Hypothalamus (tissue), 51 donors: ENCODE measurements around the gene HSD11B1.

Source experiments
- DNase-seq, 51 donors: peaks; one replicate each; lab custom pipeline; 2025; lab: John Stamatoyannopoulos, UW

HSD11B1 gene

DNA sequence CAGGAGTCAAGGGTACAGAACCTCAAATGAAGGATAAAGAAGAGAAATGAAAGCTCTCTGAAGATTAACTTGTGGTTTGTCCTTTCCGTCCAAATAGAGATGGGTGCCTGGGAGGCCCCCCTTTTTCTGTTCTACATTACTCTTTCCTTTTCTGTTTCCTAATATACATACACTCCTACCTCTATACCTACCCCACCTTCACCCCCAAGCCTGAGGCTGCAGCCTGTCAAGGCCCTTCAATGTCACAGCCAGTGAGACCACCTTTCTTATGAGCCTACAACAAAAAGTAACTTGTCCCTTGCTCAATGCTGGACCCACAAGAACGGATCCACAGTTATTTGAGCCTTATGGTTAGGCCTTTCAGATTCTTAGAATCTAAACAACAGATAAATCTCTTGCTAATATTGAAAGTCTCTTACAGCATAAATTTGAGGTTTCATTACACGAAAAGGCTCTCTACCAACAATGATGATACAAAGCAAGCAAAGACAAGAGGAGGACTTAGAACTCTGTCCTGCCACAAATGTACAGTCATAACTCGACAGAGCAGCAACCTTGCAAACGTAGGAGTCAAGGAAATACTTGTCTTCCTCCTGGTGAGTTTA, 47.1 kb downstream of the HSD11B1 start:
- DNase-seq: no peak

- no peak for DNase-seq
Observed at GRCh38 chr1:209752890-209753289, 48.2 kb downstream of the HSD11B1 start.

DNA sequence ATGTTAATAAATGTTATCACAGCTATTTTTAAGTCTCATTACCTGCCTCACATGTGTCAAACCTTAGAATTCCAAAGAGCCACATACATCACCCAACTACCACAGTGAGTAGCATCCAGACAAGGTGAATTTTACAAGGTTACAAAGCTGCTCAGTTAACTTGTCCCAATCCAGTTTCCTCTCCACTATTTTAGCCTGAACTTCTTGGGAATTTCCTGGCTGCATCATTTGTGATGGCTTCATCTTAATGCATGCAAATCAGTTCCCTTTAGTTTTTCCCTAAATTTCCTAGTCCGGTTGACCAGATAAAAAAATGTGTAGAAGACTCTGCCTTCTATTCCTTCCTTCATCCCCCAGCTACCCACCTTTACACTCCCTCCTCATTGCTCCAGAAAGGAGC, 50.6 kb downstream of the HSD11B1 start:
- no peak for DNase-seq

- DNase-seq: peak in 13 of 51 donors; percentile 6 to 35 (median 16)
Observed at GRCh38 chr1:209755926-209756614, 51.4 kb downstream of the HSD11B1 start, which contains the start of gene TRAF3IP3. TRAF3IP3 (plus strand) TSS chr1:209756053; CDS start chr1:209760040, 3,987 bp downstream.

- DNase-seq: peak in 17 of 51 donors; percentile 3 to 50 (median 12)
Observed at GRCh38 chr1:209756615-209757445, 52.2 kb downstream of the HSD11B1 start.

DNA sequence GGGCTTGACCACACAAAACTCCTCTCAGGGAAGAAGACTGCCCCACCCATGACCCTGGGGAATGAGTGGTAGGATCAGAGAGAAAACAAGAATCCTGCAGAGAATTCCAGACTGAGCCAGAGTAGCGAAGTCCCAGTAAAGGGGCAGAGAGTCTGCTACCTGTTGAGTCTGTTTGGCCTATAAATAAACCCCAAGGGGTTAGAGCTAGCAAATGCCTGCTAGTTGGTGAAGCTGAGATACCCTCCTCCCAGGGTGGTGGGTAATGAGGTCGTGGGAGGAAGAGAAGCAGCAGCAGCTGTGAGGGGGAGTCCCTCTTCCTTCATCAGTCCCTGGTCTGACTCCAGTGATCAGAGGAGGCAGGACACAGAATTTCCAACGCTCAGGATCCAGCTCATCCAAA, 53.8 kb downstream of the HSD11B1 start:
- no peak for DNase-seq

- no peak for DNase-seq
Observed at GRCh38 chr1:209759829-209760359, 55.2 kb downstream of the HSD11B1 start.

- DNase-seq: no peak
Observed at GRCh38 chr1:209761011-209761635, 56.5 kb downstream of the HSD11B1 start.

DNA sequence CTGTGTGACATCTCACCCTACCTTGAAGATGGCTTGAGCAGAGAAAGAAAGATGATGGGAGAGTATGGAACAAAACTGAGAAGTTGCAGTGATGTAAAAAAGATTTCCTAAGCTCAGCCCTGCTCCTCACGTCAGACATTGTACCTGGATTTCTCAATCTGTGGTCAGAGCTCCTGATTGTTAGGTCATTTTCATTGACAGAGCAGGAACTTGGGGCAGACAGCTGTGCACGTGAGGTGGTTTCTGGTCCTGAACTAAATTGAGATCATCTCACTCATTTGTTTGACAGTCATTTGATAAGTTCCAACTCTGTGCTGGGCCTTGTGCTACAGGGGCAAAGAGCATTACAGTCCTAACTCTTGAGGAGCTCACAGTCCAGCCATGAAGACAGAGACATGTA, 61.4 kb downstream of the HSD11B1 start:
- no peak for DNase-seq

DNA sequence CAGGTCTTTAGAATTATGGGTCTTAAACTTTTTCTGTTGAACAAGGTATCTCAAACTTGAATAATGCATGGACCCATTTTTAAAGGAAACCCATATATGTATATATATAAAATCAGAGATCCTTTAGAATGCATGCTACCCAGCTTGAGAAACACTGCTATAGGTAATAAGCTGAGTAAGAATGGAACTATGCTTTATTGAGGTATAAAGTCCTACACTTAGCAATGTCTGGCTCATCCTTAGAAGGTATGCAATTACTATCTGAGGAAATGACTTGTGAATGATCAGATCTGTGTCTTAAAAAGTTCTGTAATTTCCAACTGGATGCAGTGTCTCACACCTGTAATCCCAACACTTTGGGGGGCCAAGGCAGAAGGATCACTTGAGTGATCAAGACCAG, 62.5 kb downstream of the HSD11B1 start:
- no peak for DNase-seq

DNA sequence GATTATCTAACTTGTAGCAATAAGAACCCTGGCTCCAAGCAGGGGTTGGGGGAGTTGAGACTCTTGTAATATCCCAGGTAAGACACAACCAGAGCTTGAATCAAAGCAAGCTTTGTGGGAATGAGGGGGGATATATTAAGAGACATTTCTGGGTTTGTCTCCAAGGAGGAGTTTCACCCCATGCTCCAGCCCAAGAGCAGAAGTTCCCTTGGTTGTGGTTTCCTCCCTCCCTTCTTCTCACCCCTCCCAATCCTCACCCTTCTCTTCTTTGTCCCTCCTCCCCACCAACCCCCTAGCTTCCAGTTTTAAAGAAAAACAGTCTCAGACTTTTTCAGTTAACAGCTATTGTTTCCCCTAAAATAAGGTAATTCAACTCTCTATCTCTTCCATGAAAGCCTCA, 63.1 kb downstream of the HSD11B1 start:
- DNase-seq: no peak

GRCh38 chr1:209768354-209768774, 63.7 kb downstream of the HSD11B1 start:
- DNase-seq: peak in 1 of 51 donors; percentile 18

- peak in 7 of 51 donors; percentile 6 to 31 (median 8) for DNase-seq
Observed at GRCh38 chr1:209769171-209769904, 64.7 kb downstream of the HSD11B1 start.

DNA sequence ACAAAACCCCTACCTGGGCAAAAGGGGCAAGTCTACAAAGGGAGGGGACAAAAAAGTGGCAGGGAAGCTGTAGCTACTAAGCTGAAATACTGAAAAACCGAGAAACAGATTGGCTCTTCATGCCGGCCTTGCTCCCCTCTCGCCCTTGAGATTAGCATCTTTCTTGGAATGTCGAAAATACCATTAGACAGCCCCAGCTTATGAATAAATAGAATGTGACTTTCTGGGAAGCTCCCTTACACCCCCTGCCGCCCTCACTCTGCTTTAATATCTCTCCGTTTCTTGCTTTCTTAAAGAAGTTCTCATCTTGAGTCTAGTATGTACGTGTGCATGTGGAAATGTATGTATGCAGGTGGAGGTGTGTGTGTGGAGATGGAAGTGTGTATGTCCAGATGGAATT, 65.3 kb downstream of the HSD11B1 start:
- DNase-seq: no peak

- DNase-seq: no peak
Observed at GRCh38 chr1:209770636-209771415, 66.2 kb downstream of the HSD11B1 start.

DNA sequence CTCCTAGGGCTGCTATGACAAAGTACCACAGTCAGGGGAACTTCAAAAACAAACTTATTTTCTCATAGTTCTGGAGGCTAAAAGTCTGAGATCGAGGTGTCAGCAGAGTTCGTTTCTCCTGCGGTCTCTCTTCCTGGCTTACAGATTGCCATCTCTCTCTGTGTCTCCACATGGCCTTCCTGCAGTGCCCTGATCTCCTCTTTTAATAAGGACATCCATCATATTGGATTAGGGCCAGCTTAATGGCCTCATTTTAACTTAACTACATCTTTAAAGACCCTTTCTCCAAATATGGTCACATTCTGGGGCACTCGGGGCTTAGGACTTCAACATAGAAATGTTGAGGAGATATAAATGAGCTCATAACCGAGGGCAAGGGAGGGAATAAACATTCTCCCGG, 67.5 kb downstream of the HSD11B1 start:
- no peak for DNase-seq

DNA sequence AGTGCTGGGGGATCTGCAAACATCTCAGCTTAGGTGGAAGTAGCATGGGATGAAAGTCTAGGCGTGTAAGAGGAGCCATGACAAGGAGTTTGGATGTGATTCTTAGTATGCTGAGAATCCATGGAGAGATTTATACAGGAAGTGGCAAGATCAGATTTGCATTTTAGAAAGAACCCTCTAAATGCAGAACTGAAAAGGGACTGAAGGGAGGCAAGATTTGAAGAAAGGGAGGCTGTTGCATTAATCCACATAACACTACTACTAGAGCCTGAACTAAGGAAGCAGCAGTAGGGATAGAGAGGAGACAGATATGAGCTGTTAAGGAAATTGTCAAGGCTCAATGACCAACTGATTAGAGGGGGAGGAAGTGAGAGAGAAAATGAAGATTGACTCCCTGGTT, 69.9 kb downstream of the HSD11B1 start:
- DNase-seq: no peak

DNA sequence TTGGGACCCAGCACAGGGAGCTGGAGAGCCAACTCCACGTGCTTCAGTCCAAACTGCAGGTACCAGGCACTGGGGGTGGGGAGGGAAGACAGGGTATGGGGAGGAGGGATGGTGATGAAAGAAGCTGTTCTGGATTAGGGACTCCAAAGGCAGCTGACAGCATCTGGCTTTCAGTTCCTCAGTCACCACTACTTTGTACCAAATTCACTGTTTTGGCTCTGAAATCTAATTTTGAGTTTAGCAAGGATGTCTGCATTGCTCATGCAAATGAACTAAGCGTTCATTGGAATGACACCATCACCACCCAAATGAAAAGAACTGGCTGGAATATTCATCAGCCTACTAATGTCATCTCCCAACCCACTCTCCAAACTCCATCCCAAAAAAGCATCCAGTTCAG, 71.0 kb downstream of the HSD11B1 start:
- no peak for DNase-seq

GRCh38 chr1:209777587-209777986, 72.9 kb downstream of the HSD11B1 start:
- no peak for DNase-seq
